ENCODE results near the gene GRIK5.

The GRIK5 gene

GRCh38 chr19:42114412-42114811 lies 44.4 kb upstream of the GRIK5 start:
- ChIA-PET POLR2A (interaction anchor here (1.2 to 2.1 kb wide), 5 partner anchors 9 to 128 kb away, joined by 4 to 11 read pairs (median 7); partner anchors contain the start of genes GSK3A and ZNF574), CTCF (interaction anchor here (0.8 to 11.0 kb wide), 13 partner anchors 11 to 167 kb away, joined by 3 to 173 read pairs (median 13); partner anchors contain the start of genes DEDD2, GSK3A, POU2F2 and ZNF526)
- no peak overlapping the region for H3K4me3 ChIP-seq (ENCODE audit: low read depth, low read length)
- TF ChIP-seq CTCF (IDR thresholded peaks at IDR 0.05; ENCODE audit: insufficient read depth, low read length, missing control alignments), result no peak
- DNase-seq (ENCODE audit: low read depth, low spot score), result no peak

- DNase-seq (ENCODE audit: low read depth, low spot score), result peak; percentile 91
- peak overlapping the region; percentile 10; the same call in 1 of the 2 replicates for H3K4me3 ChIP-seq (ENCODE audit: low read depth, low read length)
- CTCF ChIA-PET, result interaction anchor here (0.8 to 11.0 kb wide), 14 partner anchors 8 to 168 kb away, joined by 3 to 173 read pairs (median 10); partner anchors contain the start of genes DEDD2, GSK3A, POU2F2 and ZNF526
- POLR2A ChIA-PET, result interaction anchor here (1.0 to 2.1 kb wide), 8 partner anchors 10 to 129 kb away, joined by 3 to 11 read pairs (median 4); partner anchors contain the start of genes DEDD2, GSK3A and ZNF574
- peak; percentile 32 for TF ChIP-seq CTCF (IDR thresholded peaks at IDR 0.05; ENCODE audit: insufficient read depth, low read length, missing control alignments)
Observed at GRCh38 chr19:42113641-42114348, 43.8 kb upstream of the GRIK5 start.

- no peak overlapping the region for H3K4me3 ChIP-seq (ENCODE audit: low read depth, low read length)
- CTCF ChIA-PET, result interaction anchor here (0.6 to 11.0 kb wide), 19 partner anchors 8 to 289 kb away, joined by 3 to 173 read pairs (median 45); partner anchors contain the start of genes DEDD2, GSK3A, POU2F2 and ZNF526
- peak; percentile 1 for TF ChIP-seq CTCF (IDR thresholded peaks at IDR 0.05; ENCODE audit: insufficient read depth, low read length, missing control alignments)
- DNase-seq (ENCODE audit: low read depth, low spot score), result no peak
- POLR2A ChIA-PET, result interaction anchor here (0.7 to 2.1 kb wide), 6 partner anchors 10 to 131 kb away, joined by 3 to 8 read pairs (median 4); partner anchors contain the start of gene GSK3A
Observed at GRCh38 chr19:42111811-42112210, 41.8 kb upstream of the GRIK5 start.

- POLR2A ChIA-PET, result interaction anchor here (0.7 to 2.1 kb wide), 6 partner anchors 10 to 171 kb away, joined by 3 to 8 read pairs (median 4); partner anchors contain the start of gene GSK3A
- CTCF ChIA-PET, result interaction anchor here (0.6 to 11.0 kb wide), 19 partner anchors 8 to 289 kb away, joined by 3 to 173 read pairs (median 42); partner anchors contain the start of genes DEDD2, GSK3A, POU2F2 and ZNF526
- TF ChIP-seq CTCF (IDR thresholded peaks at IDR 0.05; ENCODE audit: insufficient read depth, low read length, missing control alignments), result no peak
- no peak overlapping the region for H3K4me3 ChIP-seq (ENCODE audit: low read depth, low read length)
- DNase-seq (ENCODE audit: low read depth, low spot score), result no peak
Observed at GRCh38 chr19:42111384-42111783, 41.4 kb upstream of the GRIK5 start.

- POLR2A ChIA-PET, result interaction anchor here (0.7 to 2.1 kb wide), 5 partner anchors 11 to 172 kb away, joined by 3 to 8 read pairs (median 4); partner anchors contain the start of gene GSK3A
- TF ChIP-seq CTCF (IDR thresholded peaks at IDR 0.05; ENCODE audit: insufficient read depth, low read length, missing control alignments), result no peak
- no peak for DNase-seq (ENCODE audit: low read depth, low spot score)
- H3K4me3 ChIP-seq (ENCODE audit: low read depth, low read length), result no peak overlapping the region
- CTCF ChIA-PET, result interaction anchor here (0.9 to 11.0 kb wide), 17 partner anchors 9 to 290 kb away, joined by 3 to 173 read pairs (median 45); partner anchors contain the start of genes DEDD2, GSK3A, POU2F2 and ZNF526
Observed at GRCh38 chr19:42110658-42111057, 40.7 kb upstream of the GRIK5 start.
